Right lobe of liver (tissue), 6 donors: ENCODE measurements around the gene TMEFF2. TPM values are rescaled to one million over a fixed set of nuclear protein-coding genes. Genes with fewer than 3 reads are reported as not detected.

Experiments
- ATAC-seq, 4 donors: fragments of 200-7000 bp; cut with Tn5 transposase; one replicate each; pipeline ENCODE4 v1.9.1; 2020; ENCODE audit warnings: mild to moderate bottlenecking in 4 of 4, moderate library complexity in 4 of 4
- DNase-seq, 3 donors: peaks; one replicate each; pipeline ENCODE4 v3.0.0-alpha.2; 2020
- H3K27ac ChIP-seq, 3 donors: fragments of 200-600 bp; one replicate each; pipeline ENCODE4 v1.8.0; 2022
- H3K27me3 ChIP-seq, 2 donors: fragments of 200-600 bp; one replicate each; pipeline ENCODE4 v1.8.0; 2022
- H3K36me3 ChIP-seq, 4 donors: fragments of 200-600 bp; sonication (generic) in 1 of 4; one replicate each; pipeline versions ENCODE4 v1.5.1 to v1.8.0; 2017 to 2022; ENCODE audit warnings: control low read depth in 1 of 4
- H3K4me1 ChIP-seq, 4 donors: fragments of 200-600 bp; sonication (generic) in 1 of 4; one replicate each; pipeline versions ENCODE4 v1.5.1 to v1.8.0; 2017 to 2022; ENCODE audit warnings: control low read depth in 1 of 4
- H3K4me3 ChIP-seq, 3 donors: fragments of 200-600 bp; one replicate each; pipeline ENCODE4 v1.8.0; 2022
- H3K9me3 ChIP-seq, 4 donors: fragments of 200-600 bp; sonication (generic) in 1 of 4; one replicate each; pipeline versions ENCODE4 v1.5.1 to v1.8.0; 2017 to 2022; ENCODE audit warnings: control low read depth in 1 of 4
- CTCF ChIP-seq, 4 donors: fragments of 200-600 bp in 3 of 4; fragments of 450-650 bp in 1 of 4; IDR thresholded peaks; one replicate each; pipeline versions ENCODE4 v1.5.1 to v1.8.0; 2016 to 2022; ENCODE audit warnings: antibody characterized with exemption in 4 of 4, mild to moderate bottlenecking in 2 of 4
- POLR2A ChIP-seq: fragments of 450-650 bp; IDR thresholded peaks from one replicate; pipeline ENCODE4 v1.6.1; 2017; ENCODE audit warnings: antibody characterized with exemption, mild to moderate bottlenecking
- WGBS: methylation state at CpG from one replicate; pipeline ENCODE4 v1.1.6; 2018; ENCODE audit warnings: low coverage, low lambda C conversion rate; ENCODE audit not compliant: insufficient coverage; ENCODE audit errors: missing lambda C conversion rate; 5-methylcytosine and 5-hydroxymethylcytosine counted together
- intact Hi-C, 2 donors: fragments of 100-400 bp; cut with DNase I; formaldehyde crosslinking; loops; one replicate each; pipeline versions ENCODE4 v1.11.2 to v1.14.1; 2022
- long read RNA-seq: library from polyadenylated mRNA; unstranded; transcript quantifications from one replicate; pipeline ENCODE4 v2.0.0, GENCODE V29; 2019
- total RNA-seq, 6 experiments: library from RNA; depleted of rRNA in 2 of 6; stranded (reverse); fragments of >200 nt in 2 of 6; fragmentation: NEBNext Ultra II Directional in 3 of 6; extraction: Animal tissue kit (Norgen Biotek cat#: 25700) in 3 of 6; gene quantifications; one replicate each; pipeline versions ENCODE4 v1.1.0 to v1.2.4, GENCODE V29; 2016 to 2023
- donor health status: DM: no; HTN: yes; CAD: no.
- donor health status: DM: no; HTN: no; CAD: no.
- donor health status: DM: no; HTN: no; CAD: no.
- donor health status: DM: no; HTN: yes; CAD: no.
- donor health status: DM: no; HTN: yes; CAD: no.

Gene TMEFF2
- not detected for total RNA-seq
- long read RNA-seq, result 0 reads

GRCh38 chr2:192194866-192195547 lies at the start of gene TMEFF2:
TSS of gene TMEFF2 (minus strand) at chr2:192194933. CDS start at chr2:192194524, 409 bp downstream.
- Histone ChIP-seq H3K36me3 (no peaks in the 10 kb centered on the region), H3K9me3 (no peaks in the 10 kb centered on the region), H3K4me1 (peaks cover 0 to 20% (median 6%) of the 10 kb centered on the region in 4 donors), H3K27me3 (peaks cover 5 to 31% of the 10 kb centered on the region in 2 donors), H3K4me3 (peak within 1 kb of the TSS; percentile 28 to 39 (median 37)), H3K27ac (no peak within 1 kb of the TSS)
- 4% methylated on average over 28 of the region's 64 CpGs for WGBS
- TF ChIP-seq CTCF (IDR thresholded peaks at IDR 0.05) (no peak), POLR2A (no peak)
- peak; percentile 41 to 49 (median 46) for ATAC-seq
- intact Hi-C loops, result no loop called here
- DNase-seq, result peak; percentile 29 to 58 (median 44)

GRCh38 chr2:192243488-192243887 lies 48.8 kb upstream of the TMEFF2 start:
- H3K9me3 ChIP-seq, result no peaks in the 10 kb centered on the region
- no peak for TF ChIP-seq POLR2A
- TF ChIP-seq CTCF (IDR thresholded peaks at IDR 0.05), result no peak
- ATAC-seq, result no peak
- no peaks in the 10 kb centered on the region for H3K27me3 ChIP-seq
- DNase-seq, result no peak
- intact Hi-C loops, result no loop called here
- H3K36me3 ChIP-seq, result no peaks in the 10 kb centered on the region
- H3K27ac ChIP-seq, result no peak overlapping the region
- no peaks in the 10 kb centered on the region for H3K4me1 ChIP-seq
- H3K4me3 ChIP-seq, result no peak overlapping the region
- 38% methylated on average over 2 of the region's 2 CpGs for WGBS

GRCh38 chr2:192236136-192236535 lies 41.4 kb upstream of the TMEFF2 start:
- no peaks in the 10 kb centered on the region for H3K4me1 ChIP-seq
- H3K27me3 ChIP-seq, result no peaks in the 10 kb centered on the region
- DNase-seq (no peak), ATAC-seq (no peak)
- H3K36me3 ChIP-seq, result no peaks in the 10 kb centered on the region
- TF ChIP-seq POLR2A, result no peak
- 41% methylated on average over 4 of the region's 4 CpGs for WGBS
- no peak overlapping the region for H3K4me3 ChIP-seq
- H3K27ac ChIP-seq, result no peak overlapping the region
- intact Hi-C loops, result no loop called here
- H3K9me3 ChIP-seq, result no peaks in the 10 kb centered on the region

GRCh38 chr2:192230889-192231453 lies 36.2 kb upstream of the TMEFF2 start:
- 43% methylated on average over 6 of the region's 6 CpGs for WGBS
- Histone ChIP-seq H3K4me3 (no peak overlapping the region), H3K27ac (no peak overlapping the region), H3K9me3 (no peaks in the 10 kb centered on the region), H3K36me3 (no peaks in the 10 kb centered on the region), H3K27me3 (no peaks in the 10 kb centered on the region), H3K4me1 (no peaks in the 10 kb centered on the region)
- ATAC-seq, result no peak
- TF ChIP-seq POLR2A, result no peak
- no peak for TF ChIP-seq CTCF (IDR thresholded peaks at IDR 0.05)
- no peak for DNase-seq
- intact Hi-C loops, result no loop called here

- ATAC-seq (no peak), DNase-seq (no peak)
- Histone ChIP-seq H3K4me3 (no peak overlapping the region), H3K9me3 (no peaks in the 10 kb centered on the region), H3K4me1 (no peaks in the 10 kb centered on the region), H3K27me3 (no peaks in the 10 kb centered on the region), H3K27ac (no peak overlapping the region), H3K36me3 (no peaks in the 10 kb centered on the region)
- TF ChIP-seq POLR2A, result no peak
- no peak for TF ChIP-seq CTCF (IDR thresholded peaks at IDR 0.05)
- intact Hi-C loops, result no loop called here
These were observed 34.0 kb upstream of the TMEFF2 start for GRCh38 chr2:192228685-192229084.
